ENCODE data around the gene KPNA1. TPM values are rescaled to one million over a fixed set of nuclear protein-coding genes. Genes with fewer than 3 reads are reported as not detected.
A peak's percentile ranks its signal among the peaks of the same experiment; 100 is the strongest.

The KPNA1 gene
- total RNA-seq, 1 donor from 2014 or later: 86.1 TPM

GRCh38 chr3:122523317-122523716, 8.6 kb upstream of the KPNA1 start:
- H3K27ac Mint-ChIP-seq (ENCODE audit: unreplicated experiment): no peak overlapping the region
- no peaks in the 10 kb centered on the region for H3K4me1 Mint-ChIP-seq (ENCODE audit: low read depth, unreplicated experiment)
- no peak for TF ChIP-seq CTCF (IDR thresholded peaks at IDR 0.05; ENCODE audit: partially characterized antibody, unreplicated experiment)
- DNase-seq: no peak
- no peak overlapping the region for H3K4me3 Mint-ChIP-seq (ENCODE audit: unreplicated experiment)
- no peaks in the 10 kb centered on the region for H3K9me3 Mint-ChIP-seq (ENCODE audit: unreplicated experiment)
- no peaks in the 10 kb centered on the region for H3K27me3 Mint-ChIP-seq (ENCODE audit: unreplicated experiment)
- no peaks in the 10 kb centered on the region for H3K36me3 Mint-ChIP-seq (ENCODE audit: unreplicated experiment)

- H3K9me3 Mint-ChIP-seq (ENCODE audit: unreplicated experiment): no peaks in the 10 kb centered on the region
- no peak overlapping the region for H3K4me3 Mint-ChIP-seq (ENCODE audit: unreplicated experiment)
- H3K4me1 Mint-ChIP-seq (ENCODE audit: low read depth, unreplicated experiment): no peaks in the 10 kb centered on the region
Measured at GRCh38 chr3:122520861-122521260, 6.1 kb upstream of the KPNA1 start.

GRCh38 chr3:122519693-122520092, 5.0 kb upstream of the KPNA1 start:
- DNase-seq: no peak
- Mint-ChIP-seq H3K4me1 (ENCODE audit: low read depth, unreplicated experiment) (no peaks in the 10 kb centered on the region), H3K27me3 (ENCODE audit: unreplicated experiment) (no peaks in the 10 kb centered on the region), H3K4me3 (ENCODE audit: unreplicated experiment) (no peak overlapping the region), H3K9me3 (ENCODE audit: unreplicated experiment) (no peaks in the 10 kb centered on the region), H3K27ac (ENCODE audit: unreplicated experiment) (no peak overlapping the region), H3K36me3 (ENCODE audit: unreplicated experiment) (no peaks in the 10 kb centered on the region)
- TF ChIP-seq CTCF (IDR thresholded peaks at IDR 0.05; ENCODE audit: partially characterized antibody, unreplicated experiment): no peak

More at GRCh38 chr3:122520861-122521260, 6.1 kb upstream of the KPNA1 start:
- no peak for TF ChIP-seq CTCF (IDR thresholded peaks at IDR 0.05; ENCODE audit: partially characterized antibody, unreplicated experiment)
- no peak for DNase-seq
- Mint-ChIP-seq H3K27me3 (ENCODE audit: unreplicated experiment) (no peaks in the 10 kb centered on the region), H3K27ac (ENCODE audit: unreplicated experiment) (no peak overlapping the region), H3K36me3 (ENCODE audit: unreplicated experiment) (no peaks in the 10 kb centered on the region)

- Mint-ChIP-seq H3K9me3 (ENCODE audit: unreplicated experiment) (no peaks in the 10 kb centered on the region), H3K4me1 (ENCODE audit: low read depth, unreplicated experiment) (peaks cover 7% of the 10 kb centered on the region), H3K4me3 (ENCODE audit: unreplicated experiment) (no peak overlapping the region), H3K27me3 (ENCODE audit: unreplicated experiment) (peaks cover 4% of the 10 kb centered on the region), H3K27ac (ENCODE audit: unreplicated experiment) (no peak overlapping the region), H3K36me3 (ENCODE audit: unreplicated experiment) (no peaks in the 10 kb centered on the region)
- no peak for DNase-seq
- no peak for TF ChIP-seq CTCF (IDR thresholded peaks at IDR 0.05; ENCODE audit: partially characterized antibody, unreplicated experiment)
Measured at GRCh38 chr3:122516846-122517360, 2.2 kb upstream of the KPNA1 start.

GRCh38 chr3:122515870-122516269, 1.1 kb upstream of the KPNA1 start:
- H3K4me1 Mint-ChIP-seq (ENCODE audit: low read depth, unreplicated experiment): peaks cover 17% of the 10 kb centered on the region
- H3K36me3 Mint-ChIP-seq (ENCODE audit: unreplicated experiment): no peaks in the 10 kb centered on the region
- no peaks in the 10 kb centered on the region for H3K9me3 Mint-ChIP-seq (ENCODE audit: unreplicated experiment)
- peaks cover 4% of the 10 kb centered on the region for H3K27me3 Mint-ChIP-seq (ENCODE audit: unreplicated experiment)
- H3K4me3 Mint-ChIP-seq (ENCODE audit: unreplicated experiment): peak overlapping the region; percentile 46
- no peak for DNase-seq
- no peak for TF ChIP-seq CTCF (IDR thresholded peaks at IDR 0.05; ENCODE audit: partially characterized antibody, unreplicated experiment)
- no peak overlapping the region for H3K27ac Mint-ChIP-seq (ENCODE audit: unreplicated experiment)

All from glutamatergic neuron (in vitro differentiated cells).